Measurements from ENCODE around the gene MRM1. TPM values are rescaled to one million over a fixed set of nuclear protein-coding genes. Genes with fewer than 3 reads are reported as not detected.

MRM1 gene, protein sequence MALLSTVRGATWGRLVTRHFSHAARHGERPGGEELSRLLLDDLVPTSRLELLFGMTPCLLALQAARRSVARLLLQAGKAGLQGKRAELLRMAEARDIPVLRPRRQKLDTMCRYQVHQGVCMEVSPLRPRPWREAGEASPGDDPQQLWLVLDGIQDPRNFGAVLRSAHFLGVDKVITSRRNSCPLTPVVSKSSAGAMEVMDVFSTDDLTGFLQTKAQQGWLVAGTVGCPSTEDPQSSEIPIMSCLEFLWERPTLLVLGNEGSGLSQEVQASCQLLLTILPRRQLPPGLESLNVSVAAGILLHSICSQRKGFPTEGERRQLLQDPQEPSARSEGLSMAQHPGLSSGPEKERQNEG
- total RNA-seq, result 5.8 and 7.0 TPM in 2 replicates

DNA sequence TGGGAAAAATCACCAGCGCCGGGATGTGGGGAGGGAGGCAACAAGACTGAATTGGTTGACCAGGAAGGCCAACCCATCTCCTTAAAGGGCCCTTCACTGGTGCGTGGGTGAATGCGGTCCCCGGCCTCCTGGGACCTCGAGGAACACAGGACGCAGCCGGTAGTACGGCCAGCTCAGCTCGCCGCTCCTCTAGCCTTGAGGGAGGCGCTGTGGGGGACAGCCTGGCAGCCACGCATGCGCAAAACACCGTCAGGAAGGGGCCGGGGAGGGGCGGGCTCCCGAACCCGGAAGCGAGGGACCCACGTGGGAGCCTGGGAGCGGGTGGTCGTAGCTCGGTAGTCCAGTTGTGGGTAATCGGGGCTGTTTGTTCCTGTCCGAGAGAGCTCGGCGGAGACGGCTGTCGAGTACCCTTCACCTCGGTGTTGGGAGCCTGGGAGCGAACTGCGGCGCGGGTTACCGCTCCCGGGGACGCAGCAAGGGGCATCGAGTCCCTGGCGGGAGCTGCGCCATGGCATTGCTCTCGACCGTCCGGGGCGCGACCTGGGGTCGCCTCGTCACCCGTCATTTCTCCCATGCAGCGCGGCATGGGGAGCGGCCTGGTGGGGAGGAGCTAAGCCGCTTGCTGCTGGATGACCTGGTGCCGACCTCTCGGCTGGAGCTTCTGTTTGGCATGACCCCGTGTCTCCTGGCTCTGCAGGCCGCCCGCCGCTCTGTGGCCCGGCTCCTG is at the start of gene MRM1:
Gene MRM1, plus strand, starts transcription at position 281 of the 727 bp plus-strand sequence. Its CDS starts 228 bp downstream, at position 509.

DNA sequence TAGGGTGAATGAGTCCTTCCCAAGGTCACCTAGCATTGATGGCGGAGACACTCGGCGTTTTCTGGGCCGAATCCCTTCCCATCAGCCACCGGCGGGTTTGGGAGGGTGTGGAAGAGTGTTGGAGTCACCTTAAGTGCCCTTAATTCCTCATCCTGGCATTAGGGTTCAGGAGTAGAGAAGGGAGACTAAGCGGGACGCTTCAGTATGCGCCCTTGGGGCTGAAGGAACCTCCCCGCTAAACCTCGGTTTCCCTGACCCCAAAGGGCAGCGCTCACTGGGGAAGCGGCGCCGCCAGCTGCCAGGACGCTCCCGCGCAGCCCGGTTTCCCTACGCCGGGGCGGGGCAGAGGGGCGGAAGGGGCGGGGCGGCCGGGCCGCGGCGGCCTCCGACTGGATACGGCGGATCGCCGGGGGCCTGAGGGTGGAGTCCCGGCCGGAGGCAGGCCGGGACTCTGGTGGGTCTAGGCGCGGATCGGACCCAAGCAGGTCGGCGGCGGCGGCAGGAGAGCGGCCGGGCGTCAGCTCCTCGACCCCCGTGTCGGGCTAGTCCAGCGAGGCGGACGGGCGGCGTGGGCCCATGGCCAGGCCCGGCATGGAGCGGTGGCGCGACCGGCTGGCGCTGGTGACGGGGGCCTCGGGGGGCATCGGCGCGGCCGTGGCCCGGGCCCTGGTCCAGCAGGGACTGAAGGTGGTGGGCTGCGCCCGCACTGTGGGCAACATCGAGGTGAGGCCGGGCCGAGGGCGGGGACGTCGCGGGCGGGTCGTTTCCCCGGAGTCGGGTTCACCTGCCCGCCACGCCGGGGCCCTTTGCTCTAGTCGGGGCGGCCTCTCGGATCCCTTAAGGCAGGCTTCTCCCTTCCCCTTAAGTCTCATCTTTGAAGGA is 9.7 kb upstream of the MRM1 start, which contains the start of gene DHRS11:
Gene DHRS11, plus strand, starts transcription at position 446 of the 882 bp plus-strand sequence. Its CDS starts 131 bp downstream, at position 577.

Other genes starting within 250 kb of the MRM1 start
- gene TBC1D3H, start 213.1 kb upstream of the MRM1 start, total RNA-seq, result not detected in 2 replicates
- 37.1 and 41.9 TPM in 2 replicates for gene ZNHIT3, start 114.9 kb upstream of the MRM1 start, total RNA-seq
- 46.4 and 51.7 TPM in 2 replicates for gene MYO19, start 66.7 kb upstream of the MRM1 start, total RNA-seq
- 8.1 and 10.5 TPM in 2 replicates for gene PIGW, start 66.6 kb upstream of the MRM1 start, total RNA-seq
- gene GGNBP2, start 56.7 kb upstream of the MRM1 start, total RNA-seq, result 54.6 and 68.8 TPM in 2 replicates
- 7.8 and 10.2 TPM in 2 replicates for gene DHRS11, start 9.7 kb upstream of the MRM1 start, total RNA-seq

Data from epithelial cell of umbilical artery (primary cell).